AML-193 (cell line): ENCODE data around the gene SLC6A13.
"Not testable (repeated sequence)": the region's sequence is repeated elsewhere in the genome, so short reads cannot be mapped to it uniquely, and the experiment has no call there.

Experiments used
- DNase-seq, 2 experiments: peaks; one replicate each; lab custom pipeline; 2025; lab: John Stamatoyannopoulos, UW

SLC6A13 gene

GRCh38 chr12:262817-263216, at the start of gene SLC6A13:
Gene SLC6A13, minus strand, starts transcription at chr12:262836. Its CDS starts 2,784 bp downstream, at chr12:260052.
- DNase-seq, result no peak

DNA sequence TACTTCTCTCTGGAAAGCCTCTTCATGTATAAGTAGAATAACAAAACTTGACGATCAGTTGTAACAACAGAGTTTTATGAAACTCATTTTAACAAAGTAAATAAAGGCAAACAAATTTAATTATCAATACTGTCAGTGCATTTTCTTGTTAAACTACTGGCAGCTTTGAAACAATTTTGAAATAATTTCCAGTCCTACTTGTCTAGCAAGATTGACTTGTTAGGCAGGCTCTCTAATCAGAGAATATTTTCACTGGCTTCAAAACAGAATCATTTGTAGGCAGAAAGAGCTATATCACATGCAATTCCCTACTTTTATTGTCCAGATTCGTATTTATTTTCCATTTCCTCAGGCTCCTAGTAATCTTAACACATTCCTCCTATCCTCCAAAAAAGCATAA, 45.9 kb upstream of the SLC6A13 start:
- no peak for DNase-seq

DNA sequence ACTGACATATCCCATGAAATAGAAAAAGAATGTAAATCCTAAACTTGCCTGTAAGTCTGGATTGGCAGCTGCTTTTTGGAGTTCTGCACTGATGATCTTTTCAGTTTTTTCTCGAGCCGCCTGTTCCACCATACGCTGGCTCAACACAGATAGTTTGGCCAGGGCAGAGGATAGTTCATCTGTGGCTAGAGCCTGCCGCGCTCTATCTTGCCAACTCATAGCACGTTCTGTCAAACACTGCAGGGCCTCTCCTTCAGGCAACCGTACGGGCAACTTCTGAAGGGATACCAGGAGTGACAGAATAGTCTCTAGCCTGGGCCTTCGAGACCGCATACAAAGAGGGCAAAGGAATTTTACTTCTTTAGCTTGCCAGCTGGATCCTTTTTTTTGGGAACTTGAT, 44.8 kb upstream of the SLC6A13 start:
- DNase-seq, result no peak

- no peak for DNase-seq
These were observed 42.2 kb upstream of the SLC6A13 start for GRCh38 chr12:304805-305204.

GRCh38 chr12:302766-303165, 40.1 kb upstream of the SLC6A13 start:
- DNase-seq, result not testable (repeated sequence)

DNA sequence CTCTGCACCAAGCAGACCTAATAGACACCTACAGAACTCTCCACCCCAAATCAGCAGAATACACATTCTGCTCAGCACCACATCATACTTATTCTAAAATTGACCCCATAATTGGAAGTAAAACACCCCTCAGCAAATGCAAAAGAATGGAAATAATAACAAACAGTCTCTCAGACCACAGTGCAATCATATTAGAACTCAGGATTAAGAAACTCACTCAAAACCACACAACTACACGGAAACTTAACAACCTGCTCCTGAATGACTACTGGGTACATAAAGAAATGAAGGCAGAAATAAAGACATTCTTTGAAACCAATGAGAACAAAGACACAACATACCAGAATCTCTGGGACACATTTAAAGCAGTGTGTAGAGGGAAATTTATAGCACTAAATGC, 37.5 kb upstream of the SLC6A13 start:
- DNase-seq, result not testable (repeated sequence)

GRCh38 chr12:299511-299910, 36.9 kb upstream of the SLC6A13 start:
- DNase-seq, result not testable (repeated sequence)

DNA sequence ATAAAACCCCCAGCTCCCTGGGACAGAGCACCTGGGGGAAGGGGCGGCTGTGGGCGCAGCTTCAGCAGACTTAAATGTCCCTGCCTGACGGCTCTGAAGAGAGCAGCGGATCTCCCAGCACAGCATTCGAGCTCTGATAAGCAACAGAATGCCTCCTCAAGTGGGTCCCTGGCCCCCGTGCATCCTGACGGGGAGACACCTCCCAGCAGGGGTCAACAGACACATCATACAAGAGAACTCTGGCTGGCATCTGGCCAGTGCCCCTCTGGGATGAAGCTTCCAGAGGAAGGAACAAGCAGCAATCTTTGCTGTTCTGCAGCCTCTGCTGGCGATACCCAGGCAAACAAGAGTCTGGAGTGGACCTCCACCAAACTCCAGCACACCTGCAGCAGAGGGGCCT, 35.4 kb upstream of the SLC6A13 start:
- DNase-seq, result not testable (repeated sequence)

- no peak for DNase-seq
These were observed 32.5 kb upstream of the SLC6A13 start for GRCh38 chr12:295132-295531.

GRCh38 chr12:293199-293598, 30.6 kb upstream of the SLC6A13 start:
- DNase-seq, result no peak

GRCh38 chr12:292186-292585, 29.6 kb upstream of the SLC6A13 start:
- no peak for DNase-seq

- no peak for DNase-seq
These were observed 28.6 kb upstream of the SLC6A13 start for GRCh38 chr12:291153-291723.

DNA sequence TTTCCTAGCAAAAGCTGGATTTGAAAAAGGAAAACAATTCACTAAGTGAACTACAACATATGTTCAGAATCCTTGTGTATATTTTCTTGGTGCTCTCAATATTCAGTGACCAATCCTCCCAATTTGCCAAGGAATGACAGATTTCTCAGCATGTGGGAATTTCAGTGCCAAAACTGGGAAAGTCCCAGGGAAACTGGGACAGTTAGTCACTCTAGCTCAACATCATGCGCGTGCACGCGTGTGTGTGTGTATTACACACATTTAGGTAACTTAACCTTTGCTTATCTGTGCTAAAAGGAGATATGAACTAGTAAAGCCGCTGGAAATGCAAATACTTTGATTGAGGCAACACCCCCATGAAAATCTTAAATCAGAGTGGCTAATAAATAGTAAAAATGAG, 26.1 kb upstream of the SLC6A13 start:
- DNase-seq, result no peak

DNA sequence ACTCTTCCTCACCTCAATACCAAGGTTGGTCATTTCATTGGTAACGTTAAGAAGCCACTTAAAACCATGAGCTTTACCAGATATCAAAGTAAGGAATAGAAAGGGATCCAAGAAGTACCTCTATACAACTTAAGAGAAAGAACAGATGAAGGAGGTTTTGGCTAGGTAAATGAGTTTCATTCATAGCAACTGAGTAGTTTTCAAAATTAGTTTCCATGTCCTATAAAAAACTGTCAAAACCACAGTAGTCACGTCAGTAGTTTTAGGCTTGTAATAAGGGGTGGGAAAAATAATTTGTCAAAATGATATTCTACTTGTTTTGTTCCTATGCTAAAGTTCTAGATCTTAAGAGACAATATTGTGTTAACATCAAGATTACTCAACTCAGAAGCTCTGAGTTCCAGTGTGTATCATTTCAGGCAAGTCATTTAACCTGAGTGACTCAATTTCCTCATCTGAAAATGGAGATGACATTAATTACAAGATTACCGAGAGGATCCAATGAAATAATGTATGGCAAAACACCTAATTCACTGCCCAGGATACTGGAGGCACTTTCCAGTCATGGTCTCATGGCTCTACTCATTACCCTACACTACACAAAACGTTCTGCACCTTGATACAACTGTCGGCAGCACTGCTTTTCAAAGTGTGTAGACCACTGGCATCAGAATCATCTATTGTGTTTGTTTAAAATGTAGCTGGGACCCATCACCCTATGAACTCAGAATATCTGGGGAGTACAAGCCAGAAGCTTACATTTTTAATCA, 24.1 kb upstream of the SLC6A13 start:
- DNase-seq, result no peak

DNA sequence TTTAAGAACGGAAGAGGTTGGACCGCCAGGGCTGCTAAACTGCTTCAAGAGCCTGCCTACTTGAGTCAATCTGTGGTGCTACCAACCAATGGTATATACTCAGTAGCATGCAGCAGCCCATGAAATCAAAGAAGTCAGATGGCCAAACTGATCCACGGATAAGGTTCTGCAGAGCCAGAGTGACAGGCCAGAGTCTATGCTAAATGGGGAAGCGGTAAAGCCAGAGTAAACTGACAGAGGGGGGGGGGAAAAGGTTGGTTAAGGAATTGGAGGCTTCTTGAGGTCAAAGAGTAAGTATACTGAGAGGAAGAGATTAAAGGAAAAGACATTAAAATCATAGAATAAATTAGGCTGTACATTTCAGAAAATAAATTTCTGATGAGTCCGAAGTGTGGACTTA, 15.4 kb upstream of the SLC6A13 start:
- no peak for DNase-seq

- no peak for DNase-seq
These were observed 13.2 kb upstream of the SLC6A13 start for GRCh38 chr12:275812-276211.

GRCh38 chr12:273382-273781, 10.7 kb upstream of the SLC6A13 start:
- no peak for DNase-seq

DNA sequence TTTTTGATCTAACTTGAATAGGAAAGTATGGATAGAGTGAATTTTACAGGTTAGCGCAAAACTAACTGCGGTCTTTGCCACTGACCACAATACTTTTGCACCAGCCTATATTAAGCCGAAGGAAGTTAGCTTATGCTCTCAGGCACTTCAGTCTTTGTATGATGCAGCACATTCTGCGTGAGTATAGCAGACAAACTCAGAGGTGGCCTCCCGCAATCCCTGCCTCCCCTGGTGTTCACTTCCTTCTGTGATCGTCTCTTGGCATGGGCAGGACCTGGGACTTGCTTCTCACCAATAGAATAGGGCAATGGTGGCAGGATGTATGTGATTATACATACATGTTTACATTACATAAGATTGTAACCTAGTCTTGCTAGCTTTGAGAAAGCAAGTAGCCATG, 10.3 kb upstream of the SLC6A13 start:
- no peak for DNase-seq

DNA sequence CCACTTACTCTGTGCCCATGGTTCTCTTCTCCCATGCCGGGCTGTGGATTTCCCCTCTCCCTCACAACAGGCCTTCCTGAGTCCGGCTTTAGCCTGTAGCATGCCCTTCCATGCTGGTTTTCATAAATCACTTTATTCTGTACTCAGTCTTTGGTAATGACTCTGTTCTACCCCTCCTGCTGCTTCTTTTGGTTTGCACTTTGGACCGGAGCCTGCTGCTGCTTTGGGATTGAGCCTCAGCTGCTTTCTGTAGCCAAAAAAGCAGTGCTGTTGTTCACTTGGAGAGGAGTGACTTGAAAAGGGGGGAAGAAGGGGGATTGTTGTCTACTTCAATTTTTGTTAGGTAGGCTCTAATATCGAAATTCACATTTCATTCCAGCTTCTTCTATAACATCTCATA, 8.5 kb upstream of the SLC6A13 start:
- no peak for DNase-seq

GRCh38 chr12:269191-269590, 6.6 kb upstream of the SLC6A13 start:
- DNase-seq, result no peak

GRCh38 chr12:268483-268840, 5.8 kb upstream of the SLC6A13 start:
- DNase-seq, result no peak

DNA sequence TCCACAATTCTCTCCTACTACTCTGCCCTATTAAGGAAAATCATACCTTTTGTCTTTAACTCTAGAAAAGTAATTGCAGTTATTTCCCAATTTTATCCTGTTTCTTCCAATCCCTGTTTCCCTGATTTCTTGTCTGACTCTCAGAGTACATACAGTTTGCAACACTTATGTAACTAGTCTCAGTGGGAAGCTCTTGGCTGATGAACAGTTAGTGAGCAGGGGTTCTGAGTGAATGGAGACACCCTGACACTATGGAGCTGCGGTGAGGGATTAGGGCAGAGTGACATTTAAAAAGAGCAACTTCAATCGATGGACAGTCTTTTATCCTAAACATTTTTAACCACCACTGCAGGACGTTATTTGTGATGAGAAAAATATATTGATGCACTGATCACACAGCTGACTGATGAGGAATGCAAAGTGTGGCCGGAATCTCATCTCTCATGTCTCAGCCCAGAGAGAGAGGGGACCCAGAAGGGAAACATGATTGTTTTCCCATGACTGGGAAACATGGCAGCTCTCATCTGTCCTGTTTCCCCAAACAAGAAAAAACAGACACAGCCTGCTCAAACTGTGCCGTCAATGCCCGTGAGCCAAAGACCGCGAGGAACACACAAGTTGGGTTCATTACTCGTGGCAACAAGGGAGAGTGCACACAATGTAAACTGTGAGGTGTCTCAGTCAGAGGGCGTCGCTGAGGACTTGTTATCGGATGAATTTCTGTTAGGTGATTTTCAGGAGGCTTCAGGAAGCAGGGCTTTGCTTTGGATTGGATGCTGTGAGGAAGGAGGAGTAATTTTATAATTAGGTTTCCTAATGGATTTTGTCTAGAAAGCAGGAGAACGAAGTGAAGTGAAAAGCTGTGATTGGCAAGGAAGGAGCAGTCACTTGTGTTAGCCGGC, 5.2 kb upstream of the SLC6A13 start:
- DNase-seq, result no peak

DNA sequence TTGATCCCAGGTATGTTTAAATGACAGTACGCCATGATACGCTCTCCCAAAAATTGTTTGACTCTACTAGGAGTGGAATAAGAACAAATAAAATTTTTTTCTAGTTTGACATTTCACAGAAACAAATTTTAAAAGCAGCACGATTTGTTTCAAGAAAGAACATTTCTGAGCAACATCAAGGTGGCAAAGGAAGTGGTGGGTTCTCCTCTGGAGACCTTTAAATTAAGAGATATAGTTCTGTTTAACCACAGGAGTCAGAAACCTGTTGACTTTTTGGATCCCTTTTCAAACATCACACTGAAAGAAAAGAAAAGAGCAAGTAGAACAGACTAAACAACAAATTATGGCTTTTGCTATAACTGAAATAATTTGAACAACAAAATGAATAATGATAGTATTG, 2.5 kb upstream of the SLC6A13 start:
- no peak for DNase-seq
